Measurements from ENCODE around the gene RSPRY1. TPM values are rescaled to one million over a fixed set of nuclear protein-coding genes. Genes with fewer than 3 reads are reported as not detected.

The RSPRY1 gene
- polyA plus RNA-seq, 2 of the 4 experiments (the other 2 are of a cell fraction): 32.2 to 50.0 TPM

DNA sequence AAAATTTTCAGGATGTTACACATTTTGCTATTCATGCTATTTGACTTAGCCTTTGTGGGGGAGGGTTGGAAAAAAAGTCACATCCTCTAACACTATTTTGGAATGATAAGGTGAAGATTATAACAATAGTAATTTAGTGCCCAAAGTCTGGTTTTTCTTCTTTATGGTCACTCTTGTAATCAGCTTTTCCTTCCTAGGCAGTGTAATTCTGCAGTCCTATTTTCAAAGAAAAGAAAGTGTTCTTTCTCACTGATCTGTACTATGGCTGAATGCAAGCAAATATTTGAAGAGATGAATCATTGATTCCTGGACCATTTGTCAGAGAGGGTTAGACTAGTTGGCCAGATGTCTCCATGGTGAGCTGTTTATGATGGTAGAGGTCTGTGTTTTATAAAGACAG lies 8.4 kb downstream of the RSPRY1 start (continued):
- peak; percentile 94 for TF ChIP-seq FOSL2 (IDR thresholded peaks at IDR 0.05)
- peak; percentile 98 for TF ChIP-seq FOSL2 (CRISPR knock-in tag; IDR thresholded peaks at IDR 0.05)
- TF ChIP-seq RARB (CRISPR knock-in tag; IDR thresholded peaks at IDR 0.05): no peak
- peak; percentile 89 for TF ChIP-seq JUNB (IDR thresholded peaks at IDR 0.05)
- no peak for TF ChIP-seq ATOH8 (CRISPR knock-in tag; IDR thresholded peaks at IDR 0.05; ENCODE audit: low read depth)
- TF ChIP-seq USF2 (IDR thresholded peaks at IDR 0.05): no peak
- no peak for TF ChIP-seq CBX2 (IDR thresholded peaks at IDR 0.05; ENCODE audit: borderline replicate concordance, low read depth)
- no peak for TF ChIP-seq ZSCAN20 (CRISPR knock-in tag; IDR thresholded peaks at IDR 0.05)
- no peak for TF ChIP-seq E2F6 (IDR thresholded peaks at IDR 0.05; ENCODE audit: borderline replicate concordance, low read depth)
- TF ChIP-seq HOXA7 (CRISPR knock-in tag; IDR thresholded peaks at IDR 0.05): no peak
- TF ChIP-seq GATA3 (IDR thresholded peaks at IDR 0.05; ENCODE audit: borderline replicate concordance): peak; percentile 64; the same call in 1 of the 2 replicates

- POLR2A ChIA-PET: interaction anchor here (0.6 to 0.7 kb wide), 3 partner anchors 10 to 299 kb away, joined by 3 to 4 read pairs (median 3); partner anchors contain the start of genes PSME3IP1 and RSPRY1
- H3K27ac ChIP-seq: peak overlapping the region; percentile 19 to 90; a peak in 5 of 6 replicates
- CTCF ChIA-PET: interaction anchor here (1.2 to 2.1 kb wide), 2 partner anchors 23 to 27 kb away, joined by 3 to 7 read pairs; no protein-coding TSS in a partner anchor
- 86% methylated on average over 4 of the region's 4 CpGs for WGBS (ENCODE audit: missing lambda C conversion rate)
- TF ChIP-seq EHMT2 (IDR thresholded peaks at IDR 0.05; ENCODE audit: low read depth) (no peak), BHLHE40 (IDR thresholded peaks at IDR 0.05; ENCODE audit: low read depth, low read length) (no peak), CHD2 (IDR thresholded peaks at IDR 0.05; ENCODE audit: low read length, partially characterized antibody) (no peak)
- no peak for FAIRE-seq
- no peak for ATAC-seq
- H3K4me3 ChIP-seq: no peak overlapping the region
- no peak overlapping the region for H3K4me2 ChIP-seq
- DNase-seq (ENCODE audit: low read depth in 1 of 2, low spot score in 1 of 2): no peak
- H3K9me3 ChIP-seq: no peaks in the 10 kb centered on the region
- peaks cover 56% of the 10 kb centered on the region for H3K4me1 ChIP-seq
Measured at GRCh38 chr16:57196286-57196685, 10.2 kb downstream of the RSPRY1 start.

- H3K4me3 ChIP-seq: no peak overlapping the region
- peak overlapping the region; percentile 0; the same call in 1 of the 3 replicates for H3K4me2 ChIP-seq
- H3K4me1 ChIP-seq: peaks cover 51% of the 10 kb centered on the region
- DNase-seq (ENCODE audit: low read depth in 1 of 2, low spot score in 1 of 2) (no peak), ATAC-seq (no peak), FAIRE-seq (no peak)
- H3K27ac ChIP-seq: peak overlapping the region; percentile 19 to 90; a peak in 4 of 6 replicates
- no peaks in the 10 kb centered on the region for H3K9me3 ChIP-seq
- ChIA-PET CTCF (interaction anchor here (1.0 to 2.1 kb wide), 3 partner anchors 24 to 103 kb away, joined by 3 to 7 read pairs (median 3); no protein-coding TSS in a partner anchor), POLR2A (interaction anchor here (0.6 to 0.7 kb wide), 2 partner anchors 13 to 298 kb away, joined by 3 to 4 read pairs; no protein-coding TSS in a partner anchor)
- WGBS (ENCODE audit: missing lambda C conversion rate): 71% methylated on average over 3 of the region's 3 CpGs
- no peak for TF ChIP-seq RNF2 (IDR thresholded peaks at IDR 0.05; ENCODE audit: borderline replicate concordance, low read depth)
- TF ChIP-seq CHD4 (IDR thresholded peaks at IDR 0.05; ENCODE audit: borderline replicate concordance): no peak
- TF ChIP-seq RCOR1 (IDR thresholded peaks at IDR 0.05; ENCODE audit: low read depth, low read length): no peak
- no peak for TF ChIP-seq RAD21 (conservative IDR thresholded peaks at IDR 0.05 in 1 of 2, IDR thresholded peaks at IDR 0.05 in 1 of 2)
- no peak for TF ChIP-seq NPAS2 (CRISPR knock-in tag; IDR thresholded peaks at IDR 0.05; ENCODE audit: borderline replicate concordance)
- TF ChIP-seq POLR2AphosphoS2 (conservative IDR thresholded peaks at IDR 0.05; ENCODE audit: low read length): no peak
- TF ChIP-seq PHF8 (IDR thresholded peaks at IDR 0.05; ENCODE audit: borderline replicate concordance, low read depth): no peak
- TF ChIP-seq, protein P1, sequence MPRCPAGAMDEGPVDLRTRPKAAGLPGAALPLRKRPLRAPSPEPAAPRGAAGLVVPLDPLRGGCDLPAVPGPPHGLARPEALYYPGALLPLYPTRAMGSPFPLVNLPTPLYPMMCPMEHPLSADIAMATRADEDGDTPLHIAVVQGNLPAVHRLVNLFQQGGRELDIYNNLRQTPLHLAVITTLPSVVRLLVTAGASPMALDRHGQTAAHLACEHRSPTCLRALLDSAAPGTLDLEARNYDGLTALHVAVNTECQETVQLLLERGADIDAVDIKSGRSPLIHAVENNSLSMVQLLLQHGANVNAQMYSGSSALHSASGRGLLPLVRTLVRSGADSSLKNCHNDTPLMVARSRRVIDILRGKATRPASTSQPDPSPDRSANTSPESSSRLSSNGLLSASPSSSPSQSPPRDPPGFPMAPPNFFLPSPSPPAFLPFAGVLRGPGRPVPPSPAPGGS (IDR thresholded peaks at IDR 0.05): no peak
- no peak for TF ChIP-seq CEBPB (IDR thresholded peaks at IDR 0.05)
- TF ChIP-seq POLR2A (IDR thresholded peaks at IDR 0.05; ENCODE audit: low read length): no peak
- TF ChIP-seq, protein P2, sequence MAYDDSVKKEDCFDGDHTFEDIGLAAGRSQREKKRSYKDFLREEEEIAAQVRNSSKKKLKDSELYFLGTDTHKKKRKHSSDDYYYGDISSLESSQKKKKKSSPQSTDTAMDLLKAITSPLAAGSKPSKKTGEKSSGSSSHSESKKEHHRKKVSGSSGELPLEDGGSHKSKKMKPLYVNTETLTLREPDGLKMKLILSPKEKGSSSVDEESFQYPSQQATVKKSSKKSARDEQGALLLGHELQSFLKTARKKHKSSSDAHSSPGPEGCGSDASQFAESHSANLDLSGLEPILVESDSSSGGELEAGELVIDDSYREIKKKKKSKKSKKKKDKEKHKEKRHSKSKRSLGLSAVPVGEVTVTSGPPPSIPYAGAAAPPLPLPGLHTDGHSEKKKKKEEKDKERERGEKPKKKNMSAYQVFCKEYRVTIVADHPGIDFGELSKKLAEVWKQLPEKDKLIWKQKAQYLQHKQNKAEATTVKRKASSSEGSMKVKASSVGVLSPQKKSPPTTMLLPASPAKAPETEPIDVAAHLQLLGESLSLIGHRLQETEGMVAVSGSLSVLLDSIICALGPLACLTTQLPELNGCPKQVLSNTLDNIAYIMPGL (CRISPR knock-in tag; IDR thresholded peaks at IDR 0.05; ENCODE audit: borderline replicate concordance): no peak
- TF ChIP-seq, protein P3, sequence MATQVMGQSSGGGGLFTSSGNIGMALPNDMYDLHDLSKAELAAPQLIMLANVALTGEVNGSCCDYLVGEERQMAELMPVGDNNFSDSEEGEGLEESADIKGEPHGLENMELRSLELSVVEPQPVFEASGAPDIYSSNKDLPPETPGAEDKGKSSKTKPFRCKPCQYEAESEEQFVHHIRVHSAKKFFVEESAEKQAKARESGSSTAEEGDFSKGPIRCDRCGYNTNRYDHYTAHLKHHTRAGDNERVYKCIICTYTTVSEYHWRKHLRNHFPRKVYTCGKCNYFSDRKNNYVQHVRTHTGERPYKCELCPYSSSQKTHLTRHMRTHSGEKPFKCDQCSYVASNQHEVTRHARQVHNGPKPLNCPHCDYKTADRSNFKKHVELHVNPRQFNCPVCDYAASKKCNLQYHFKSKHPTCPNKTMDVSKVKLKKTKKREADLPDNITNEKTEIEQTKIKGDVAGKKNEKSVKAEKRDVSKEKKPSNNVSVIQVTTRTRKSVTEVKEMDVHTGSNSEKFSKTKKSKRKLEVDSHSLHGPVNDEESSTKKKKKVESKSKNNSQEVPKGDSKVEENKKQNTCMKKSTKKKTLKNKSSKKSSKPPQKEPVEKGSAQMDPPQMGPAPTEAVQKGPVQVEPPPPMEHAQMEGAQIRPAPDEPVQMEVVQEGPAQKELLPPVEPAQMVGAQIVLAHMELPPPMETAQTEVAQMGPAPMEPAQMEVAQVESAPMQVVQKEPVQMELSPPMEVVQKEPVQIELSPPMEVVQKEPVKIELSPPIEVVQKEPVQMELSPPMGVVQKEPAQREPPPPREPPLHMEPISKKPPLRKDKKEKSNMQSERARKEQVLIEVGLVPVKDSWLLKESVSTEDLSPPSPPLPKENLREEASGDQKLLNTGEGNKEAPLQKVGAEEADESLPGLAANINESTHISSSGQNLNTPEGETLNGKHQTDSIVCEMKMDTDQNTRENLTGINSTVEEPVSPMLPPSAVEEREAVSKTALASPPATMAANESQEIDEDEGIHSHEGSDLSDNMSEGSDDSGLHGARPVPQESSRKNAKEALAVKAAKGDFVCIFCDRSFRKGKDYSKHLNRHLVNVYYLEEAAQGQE (IDR thresholded peaks at IDR 0.05): no peak
- TF ChIP-seq ZC3H11A (IDR thresholded peaks at IDR 0.05): no peak
- TF ChIP-seq CBX2 (IDR thresholded peaks at IDR 0.05; ENCODE audit: borderline replicate concordance, low read depth): no peak
Measured at GRCh38 chr16:57196753-57197152, 10.6 kb downstream of the RSPRY1 start.
